ENCODE measurements around the gene CNTNAP5.

GRCh38 chr2:124112206-124112605 lies 87.1 kb downstream of the CNTNAP5 start:
- no peak for TF ChIP-seq CTCF (IDR thresholded peaks at IDR 0.05; ENCODE audit: low read length)
- TF ChIP-seq EZH2phosphoT487 (IDR thresholded peaks at IDR 0.05; ENCODE audit: low read length): no peak
- TF ChIP-seq EZH2 (optimal IDR thresholded peaks at IDR 0.05; ENCODE audit: low read depth, low read length): no peak

Data from MM.1S (cell line).